Sciatic nerve (tissue), 2 donors: ENCODE results near the gene CAPN12. TPM values are rescaled to one million over a fixed set of nuclear protein-coding genes. Genes with fewer than 3 reads are reported as not detected.
A peak's percentile ranks its signal among the peaks of the same experiment; 100 is the strongest.

ENCODE experiments used
- ATAC-seq: fragments of 200-7000 bp; cut with Tn5 transposase; one replicate; pipeline ENCODE4 v1.9.1; 2020; ENCODE audit warnings: mild to moderate bottlenecking, moderate library complexity
- DNase-seq: peaks from one replicate; pipeline ENCODE4 v3.0.0-alpha.2; 2020; ENCODE audit warnings: low spot score
- intact Hi-C: fragments of 100-400 bp; cut with DNase I; formaldehyde crosslinking; loops from one replicate; pipeline ENCODE4 v1.14.2; 2022
- total RNA-seq: library from RNA; stranded (reverse); fragmentation: NEBNext Ultra II Directional; extraction: Animal tissue kit (Norgen Biotek cat#: 25700); gene quantifications from one replicate; pipeline ENCODE4 v1.2.1, GENCODE V29; 2021
- donor health status: DM: no; HTN: no; CAD: no.
- donor health status: DM: no; HTN: no; CAD: no.

CAPN12 gene
- total RNA-seq, 1 donor from 2014 or later: 5.6 TPM

GRCh38 chr19:38704488-38705026 lies 39.7 kb downstream of the CAPN12 start:
- intact Hi-C loops: no loop called here

DNA sequence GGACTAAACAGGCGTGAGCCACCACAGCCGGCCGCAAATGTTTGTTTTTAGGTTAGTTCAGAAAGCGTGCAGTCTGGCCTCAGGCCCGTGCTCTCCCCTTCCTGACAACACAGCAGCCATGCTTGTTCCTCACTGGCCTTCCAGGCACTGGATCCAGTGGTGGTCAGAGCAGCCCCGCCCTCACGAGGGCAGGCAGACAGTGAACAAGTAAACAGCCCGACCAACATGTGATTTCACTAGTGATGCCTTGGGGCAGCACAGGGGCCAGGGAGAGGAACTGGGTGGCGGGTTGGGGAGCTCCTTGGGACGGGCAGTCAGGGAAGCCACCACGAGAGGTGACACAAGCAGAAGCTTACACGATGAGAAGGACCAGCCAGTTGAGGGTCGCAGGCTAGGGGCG lies 40.8 kb downstream of the CAPN12 start:
- intact Hi-C loops: no loop called here
- ATAC-seq (no peak), DNase-seq (no peak)

More at GRCh38 chr19:38704488-38705026, 39.7 kb downstream of the CAPN12 start:
- ATAC-seq: no peak
- DNase-seq: no peak

- ATAC-seq (peak; percentile 35), DNase-seq (no peak)
- intact Hi-C loops: no loop called here
Observed at GRCh38 chr19:38702278-38702677, 42.0 kb downstream of the CAPN12 start.

DNA sequence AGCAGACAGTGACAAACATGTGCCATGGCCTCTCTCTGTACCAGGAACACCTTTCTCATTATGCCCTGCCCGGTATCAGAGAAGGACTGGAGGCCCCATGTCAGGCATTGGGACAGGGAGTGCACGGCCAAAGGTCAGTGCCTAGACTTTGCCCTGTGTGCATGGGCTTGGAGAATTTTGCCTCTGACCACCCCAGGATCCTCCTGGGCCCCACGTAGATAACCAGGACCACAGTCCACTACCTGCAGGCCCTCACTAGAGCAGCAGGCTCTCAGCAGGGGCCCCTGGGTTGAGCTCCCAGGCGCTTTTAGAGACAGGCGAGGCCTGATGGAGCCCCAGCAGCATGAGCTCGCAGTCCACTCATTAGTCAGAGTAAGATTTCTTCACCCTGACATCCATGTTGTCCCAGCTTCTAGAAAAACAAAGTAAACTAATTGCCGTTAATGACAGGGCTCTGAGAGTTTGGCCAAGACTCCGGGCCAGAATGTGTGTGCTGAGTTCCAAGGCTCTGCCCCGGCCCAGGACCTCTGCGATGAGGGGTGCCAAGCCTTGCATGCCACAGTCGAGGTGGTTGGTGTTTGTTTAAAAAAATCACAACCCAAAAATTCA lies 42.7 kb downstream of the CAPN12 start:
- intact Hi-C loops: no loop called here
- ATAC-seq: peak; percentile 10
- no peak for DNase-seq

DNA sequence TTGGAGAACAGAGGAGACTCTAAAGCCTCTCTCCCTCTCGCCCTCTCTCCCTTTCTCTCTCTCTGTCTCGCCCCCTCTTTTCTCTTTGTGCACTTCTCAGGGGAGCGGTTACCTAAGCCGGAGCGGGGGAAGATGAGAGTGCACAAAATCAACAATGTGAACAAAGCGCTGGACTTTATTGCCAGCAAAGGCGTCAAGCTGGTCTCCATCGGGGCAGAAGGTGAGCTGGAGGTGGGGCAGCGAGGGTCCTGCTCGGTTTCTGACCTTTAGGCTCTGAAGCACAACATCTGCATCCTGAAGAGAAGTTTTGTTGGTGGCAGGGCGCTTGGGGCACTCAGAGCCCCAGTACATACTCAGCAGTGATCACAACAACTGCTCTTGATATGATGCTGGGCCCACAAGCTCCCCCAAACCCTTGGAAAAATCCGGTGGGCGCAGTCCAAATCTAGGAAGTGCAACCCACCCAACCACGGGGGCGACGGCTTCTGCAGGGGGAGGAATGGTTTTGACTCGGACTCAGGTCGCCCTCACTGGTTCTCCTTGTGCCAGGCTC lies 43.3 kb downstream of the CAPN12 start:
- ATAC-seq: no peak
- DNase-seq: no peak
- intact Hi-C loops: no loop called here

- intact Hi-C loops: no loop called here
- DNase-seq (no peak), ATAC-seq (no peak)
Observed at GRCh38 chr19:38700350-38700901, 43.8 kb downstream of the CAPN12 start.

- DNase-seq: no peak
- intact Hi-C loops: no loop called here
- peak; percentile 18 for ATAC-seq
Observed at GRCh38 chr19:38699647-38700349, 44.5 kb downstream of the CAPN12 start.

- ATAC-seq: no peak
- DNase-seq: no peak
- intact Hi-C loops: no loop called here
Observed at GRCh38 chr19:38699027-38699346, 45.3 kb downstream of the CAPN12 start.

- ATAC-seq (no peak), DNase-seq (peak; percentile 56)
- intact Hi-C loops: no loop called here
Observed at GRCh38 chr19:38698225-38699026, 45.8 kb downstream of the CAPN12 start.

DNA sequence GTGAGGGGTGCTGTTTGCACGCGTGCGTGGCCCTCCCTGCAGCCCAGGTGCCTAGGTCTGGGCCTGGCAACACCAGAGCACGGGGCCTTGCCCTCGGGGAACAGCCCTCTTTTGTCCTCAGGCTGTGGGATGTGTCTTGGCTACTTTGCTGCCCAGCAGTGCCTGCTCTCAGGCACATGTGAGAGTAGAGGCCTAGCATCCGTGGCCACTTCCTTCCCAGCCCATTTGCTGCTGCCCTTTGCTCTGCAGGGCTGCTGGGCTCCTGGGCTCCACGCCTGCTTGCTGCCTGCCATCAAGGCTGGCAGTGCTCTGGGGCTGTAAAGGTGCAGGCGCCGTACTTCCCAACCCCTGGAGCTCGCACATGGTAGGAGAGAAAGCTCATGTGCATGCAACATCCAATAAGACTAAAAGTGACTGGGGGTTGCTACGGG lies 46.6 kb downstream of the CAPN12 start:
- no peak for DNase-seq
- intact Hi-C loops: no loop called here
- no peak for ATAC-seq

DNA sequence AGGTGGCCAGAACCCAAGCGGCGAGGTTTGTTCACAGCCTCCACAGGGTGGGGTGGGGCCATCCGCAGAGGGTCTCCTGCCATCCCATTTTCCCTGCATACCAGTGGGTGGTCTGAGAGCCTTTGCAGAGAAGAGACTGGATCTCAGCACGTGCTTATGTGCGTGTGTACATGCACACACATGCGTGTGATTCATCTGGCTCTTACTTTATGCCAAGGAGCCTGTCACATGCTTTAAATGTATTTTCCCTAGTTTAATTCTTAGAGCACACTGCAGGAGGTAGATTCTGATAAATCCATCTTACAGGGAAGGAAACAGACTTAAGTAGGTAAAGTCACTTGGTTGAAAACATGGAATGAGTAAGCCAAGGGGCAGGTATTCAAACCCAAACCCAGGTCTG lies 47.1 kb downstream of the CAPN12 start:
- DNase-seq (no peak), ATAC-seq (no peak)
- intact Hi-C loops: no loop called here

DNA sequence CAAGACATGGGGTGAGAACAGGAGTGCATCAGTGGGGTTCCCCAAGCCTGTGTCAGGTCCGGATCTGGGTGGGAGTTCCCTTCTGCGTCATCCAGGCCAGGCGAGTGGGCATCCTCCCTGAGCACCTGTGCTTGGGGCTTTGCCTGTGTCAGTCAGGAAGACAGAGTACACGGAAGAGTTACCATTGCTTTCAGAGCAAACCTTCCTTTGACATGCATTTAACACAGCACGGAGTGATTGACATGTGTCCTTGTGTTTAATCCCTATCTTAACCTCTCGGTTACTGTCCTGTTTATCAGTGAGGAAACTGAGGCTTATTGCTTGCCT lies 47.6 kb downstream of the CAPN12 start:
- intact Hi-C loops: no loop called here
- no peak for ATAC-seq
- no peak for DNase-seq

DNA sequence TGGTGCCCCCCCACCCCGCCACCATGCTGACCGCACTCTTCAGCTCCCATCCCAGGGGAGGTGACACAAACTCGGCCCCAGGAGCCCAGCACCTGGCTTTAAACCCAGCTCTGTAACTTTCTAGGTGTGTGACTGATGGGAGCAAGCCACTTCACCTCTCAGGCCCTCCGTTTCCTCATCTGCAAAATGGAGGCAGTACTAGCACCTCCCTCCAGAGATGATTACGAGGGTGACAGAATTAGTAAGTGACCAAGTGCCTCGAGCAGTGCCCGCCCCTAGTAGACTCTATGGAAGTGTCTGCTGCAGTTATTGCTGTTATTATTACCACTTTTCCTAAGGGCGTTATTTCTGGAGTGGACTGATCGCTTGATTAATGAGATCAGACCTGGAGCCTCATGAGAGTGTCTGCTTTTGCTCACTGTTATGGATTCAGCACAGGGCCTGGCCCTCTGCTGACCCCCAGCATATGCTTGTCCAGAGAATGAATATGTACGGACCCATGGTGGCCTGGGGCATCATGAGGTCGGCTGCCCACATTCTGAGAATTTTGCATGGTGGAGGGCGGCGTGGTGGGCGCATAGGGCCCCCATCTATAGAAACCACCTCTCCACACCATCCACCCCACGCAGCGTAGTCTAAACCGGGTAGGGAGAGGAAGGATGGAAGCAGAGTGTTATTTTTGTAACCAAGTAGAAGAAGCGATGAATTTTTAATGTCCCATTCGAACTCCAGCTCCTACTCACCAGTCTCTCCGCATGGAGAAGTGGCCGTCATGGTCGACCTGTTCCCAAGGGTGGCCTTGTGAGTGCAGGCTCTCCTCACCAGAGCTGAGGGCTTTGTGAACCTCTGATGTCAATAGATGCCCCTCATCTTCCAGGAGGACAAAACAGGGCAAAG lies 48.2 kb downstream of the CAPN12 start:
- intact Hi-C loops: no loop called here
- ATAC-seq (no peak), DNase-seq (no peak)

DNA sequence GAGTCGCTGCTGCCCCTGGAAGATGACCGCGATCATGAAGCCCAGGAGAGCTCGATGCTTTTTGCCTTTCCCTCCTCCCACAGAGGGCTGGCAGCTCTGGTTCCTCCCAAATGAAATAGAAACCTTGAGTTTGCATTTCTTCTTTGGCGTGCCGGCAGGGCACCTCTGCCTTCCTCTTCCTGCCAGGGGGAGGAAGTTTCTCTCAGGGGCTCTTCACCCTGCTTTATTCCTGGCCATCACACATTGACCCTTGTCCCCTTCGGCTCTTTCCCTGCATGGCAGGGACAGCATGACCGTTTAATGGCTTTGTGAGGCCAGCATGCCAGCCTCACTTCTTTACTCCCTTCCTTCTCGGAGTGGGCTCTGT lies 49.0 kb downstream of the CAPN12 start:
- intact Hi-C loops: no loop called here
- ATAC-seq: no peak
- no peak for DNase-seq

DNA sequence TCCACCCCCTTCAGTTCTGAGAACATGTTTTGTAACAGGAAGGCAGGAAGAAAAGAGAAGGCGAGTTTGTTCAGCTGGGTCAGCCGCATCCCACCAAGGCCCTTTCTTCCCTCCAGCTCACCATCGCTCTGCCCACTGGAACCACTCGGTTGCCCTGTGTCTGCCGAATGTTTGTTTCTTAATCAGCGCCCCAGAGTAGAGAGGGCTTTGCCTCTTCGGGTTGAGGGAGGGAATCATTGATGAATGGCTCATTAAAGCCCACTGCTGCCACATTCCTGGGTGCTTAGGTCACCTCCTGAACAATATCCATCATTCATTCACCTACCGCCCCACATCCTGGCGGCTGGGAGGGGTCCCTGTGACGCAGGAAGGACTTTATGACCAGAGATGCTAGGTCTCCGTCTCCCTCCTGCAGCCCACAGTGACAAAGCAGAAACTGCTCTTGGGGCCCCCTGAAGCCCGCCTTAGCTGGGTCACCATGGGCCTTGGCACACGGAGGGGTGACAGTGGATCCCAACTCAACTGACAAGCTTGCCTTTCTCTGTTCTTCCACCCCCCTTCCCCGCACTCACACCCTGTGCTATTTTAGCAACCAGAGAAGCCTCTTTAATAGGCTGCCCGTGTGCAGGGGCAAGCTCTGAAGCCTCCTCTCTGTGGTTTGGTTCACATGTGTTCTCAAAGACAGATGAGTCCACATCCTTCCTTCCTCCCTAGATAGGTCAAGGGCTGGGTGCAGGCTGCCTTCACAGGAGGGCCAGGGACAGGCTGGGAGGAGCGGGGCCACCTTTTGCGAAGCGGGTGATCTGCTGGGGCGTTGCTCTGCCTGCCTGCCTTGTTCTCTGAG lies 50.7 kb downstream of the CAPN12 start:
- DNase-seq (peak; percentile 80), ATAC-seq (peak; percentile 65)
- intact Hi-C loops: no loop called here

DNA sequence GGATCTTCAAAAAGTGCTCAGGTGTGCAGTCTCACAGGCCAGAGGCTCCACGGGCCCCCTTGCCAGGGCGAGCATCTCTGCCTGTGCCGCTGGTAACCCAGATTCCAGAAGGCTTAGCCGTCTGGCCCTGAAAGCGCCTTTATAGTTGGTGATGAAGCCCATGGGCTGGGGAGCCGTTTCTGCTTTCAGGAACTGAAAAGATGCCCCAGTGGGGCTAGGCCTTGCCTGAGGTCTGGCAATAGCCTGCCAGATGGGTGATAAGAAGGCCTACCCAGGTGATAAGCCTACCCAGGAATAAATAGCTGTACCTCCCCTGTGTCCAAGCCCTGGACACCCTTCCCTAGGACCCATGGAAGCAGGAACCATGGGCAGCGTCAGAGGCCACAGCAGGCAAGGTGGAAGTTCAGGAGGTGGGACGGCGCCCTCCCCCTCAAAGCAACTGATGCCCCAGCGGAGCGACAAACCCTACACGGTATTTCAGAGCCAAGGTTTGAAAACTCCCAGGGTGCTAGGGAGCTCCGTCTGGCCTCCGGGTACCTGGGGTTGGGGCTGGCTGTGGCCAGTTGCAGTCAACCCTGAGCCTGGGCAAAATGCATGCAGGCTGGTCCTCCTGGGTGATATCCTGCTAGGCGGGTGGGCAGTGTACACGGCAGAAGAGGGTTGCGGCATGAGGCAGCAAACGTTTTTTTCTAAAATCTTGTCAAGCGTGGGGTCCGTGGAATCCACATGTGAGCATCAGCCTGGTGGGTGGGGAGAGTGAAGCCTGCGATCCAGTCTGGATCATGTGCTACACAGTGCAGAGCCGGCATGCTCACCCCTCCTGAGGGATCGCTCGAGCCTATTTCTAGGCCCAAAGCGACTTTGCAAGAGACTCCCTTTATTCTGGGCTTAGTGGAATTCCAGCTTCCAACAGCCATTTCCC lies 51.6 kb downstream of the CAPN12 start:
- DNase-seq: no peak
- ATAC-seq: peak; percentile 74
- intact Hi-C loops: no loop called here

- ATAC-seq: peak; percentile 61
- DNase-seq: no peak
- intact Hi-C loops: no loop called here
Observed at GRCh38 chr19:38691938-38692457, 52.3 kb downstream of the CAPN12 start.
